Gastrocnemius medialis (tissue), 4 donors: ENCODE measurements around the gene TSKS. TPM values are rescaled to one million over a fixed set of nuclear protein-coding genes. Genes with fewer than 3 reads are reported as not detected.

Experiments
- ATAC-seq, 2 donors: fragments of 150-250 bp; one replicate each; pipeline ENCODE4 v1.9.1; 2016
- DNase-seq, 2 donors: peaks; one replicate each; pipeline ENCODE4 v3.0.0-alpha.2; 2019
- H3K27ac ChIP-seq, 4 donors: fragments of 200-600 bp; sonication (generic); 1 replicate in 1 of 4; 2 replicates in 3 of 4; pipeline ENCODE4 v1.5.1; 2016 to 2018; ENCODE audit warnings: mild to moderate bottlenecking in 2 of 4, moderate library complexity in 1 of 4
- H3K27me3 ChIP-seq, 3 donors: fragments of 200-600 bp; sonication (generic) in 2 of 3; 1 replicate in 1 of 3; 2 replicates in 2 of 3; pipeline versions ENCODE4 v1.5.1 to v1.6.0; 2016 to 2019; ENCODE audit warnings: mild to moderate bottlenecking in 1 of 3, moderate library complexity in 1 of 3
- H3K36me3 ChIP-seq, 2 donors: fragments of 200-600 bp; sonication (generic) in 1 of 2; one replicate each; pipeline ENCODE4 v1.5.1; 2017 to 2018
- H3K4me1 ChIP-seq, 2 donors: fragments of 200-600 bp; sonication (generic) in 1 of 2; one replicate each; pipeline ENCODE4 v1.5.1; 2016 to 2017; ENCODE audit warnings: mild to moderate bottlenecking in 2 of 2
- H3K4me3 ChIP-seq, 4 donors: fragments of 200-600 bp; sonication (generic) in 3 of 4; 1 replicate in 1 of 4; 2 replicates in 3 of 4; pipeline ENCODE4 v1.5.1; 2016 to 2019; ENCODE audit warnings: mild to moderate bottlenecking in 2 of 4
- H3K9me3 ChIP-seq, 3 donors: fragments of 200-600 bp; sonication (generic) in 2 of 3; 1 replicate in 1 of 3; 2 replicates in 2 of 3; pipeline ENCODE4 v1.5.1; 2016 to 2019
- POLR2A ChIP-seq, 2 donors: fragments of 450-650 bp; IDR thresholded peaks; one replicate each; pipeline ENCODE4 v1.6.1; 2017; ENCODE audit warnings: antibody characterized with exemption in 2 of 2, mild to moderate bottlenecking in 2 of 2, moderate library complexity in 2 of 2
- in situ Hi-C, 4 donors: fragments of 200-750 bp; cut with MboI; loops; one replicate each; pipeline versions ENCODE4 v1.15.0 to v1.8.0; 2017; ENCODE audit warnings: low sequenced_read_pairs in 4 of 4
- intact Hi-C: fragments of 100-400 bp; cut with DNase I; formaldehyde crosslinking; loops from one replicate; pipeline ENCODE4 v1.15.1; 2023; ENCODE audit warnings: low total_unique reads
- total RNA-seq, 4 donors: library from RNA; depleted of rRNA; stranded (reverse); fragments of >200 nt; gene quantifications; one replicate each; pipeline versions ENCODE4 v1.1.0 to v1.2.3, GENCODE V29; 2016
- TF ChIP-seq, protein P1 (sequence below), 5 experiments: fragments of 450-650 bp in 3 of 5; fragments of 200-600 bp in 2 of 5; sonication (generic) in 2 of 5; IDR thresholded peaks in 4 of 5; conservative IDR thresholded peaks in 1 of 5; 1 replicate in 4 of 5; 2 replicates in 1 of 5; pipeline ENCODE4 v1.5.1; 2016 to 2019; ENCODE audit warnings: antibody characterized with exemption in 5 of 5, mild to moderate bottlenecking in 3 of 5, moderate library complexity in 3 of 5

Gene TSKS
- total RNA-seq, 4 donors from 2014 or later, result 0.13 to 0.16 TPM; not detected in 2

GRCh38 chr19:49767967-49768581 is 5.0 kb upstream of the TSKS start:
- Histone ChIP-seq H3K36me3 (no peaks in the 10 kb centered on the region), H3K9me3 (no peaks in the 10 kb centered on the region), H3K4me3 (peak overlapping the region; percentile 64 to 99 (median 92)), H3K27me3 (no peaks in the 10 kb centered on the region), H3K4me1 (peaks cover 19 to 22% of the 10 kb centered on the region in 2 donors), H3K27ac (peak overlapping the region; percentile 84 to 96 (median 92))
- DNase-seq, result no peak
- intact Hi-C loops, result loop anchor here (2.0 to 10.0 kb wide), 4 partner anchors 51 to 1993 kb away; partner anchors contain the start of genes CLDND2, ETFB and SELENOW
- in situ Hi-C loops, result no loop called here
- no peak for ATAC-seq
- no peak for TF ChIP-seq POLR2A (IDR thresholded peaks at IDR 0.05)
- TF ChIP-seq, protein P1, sequence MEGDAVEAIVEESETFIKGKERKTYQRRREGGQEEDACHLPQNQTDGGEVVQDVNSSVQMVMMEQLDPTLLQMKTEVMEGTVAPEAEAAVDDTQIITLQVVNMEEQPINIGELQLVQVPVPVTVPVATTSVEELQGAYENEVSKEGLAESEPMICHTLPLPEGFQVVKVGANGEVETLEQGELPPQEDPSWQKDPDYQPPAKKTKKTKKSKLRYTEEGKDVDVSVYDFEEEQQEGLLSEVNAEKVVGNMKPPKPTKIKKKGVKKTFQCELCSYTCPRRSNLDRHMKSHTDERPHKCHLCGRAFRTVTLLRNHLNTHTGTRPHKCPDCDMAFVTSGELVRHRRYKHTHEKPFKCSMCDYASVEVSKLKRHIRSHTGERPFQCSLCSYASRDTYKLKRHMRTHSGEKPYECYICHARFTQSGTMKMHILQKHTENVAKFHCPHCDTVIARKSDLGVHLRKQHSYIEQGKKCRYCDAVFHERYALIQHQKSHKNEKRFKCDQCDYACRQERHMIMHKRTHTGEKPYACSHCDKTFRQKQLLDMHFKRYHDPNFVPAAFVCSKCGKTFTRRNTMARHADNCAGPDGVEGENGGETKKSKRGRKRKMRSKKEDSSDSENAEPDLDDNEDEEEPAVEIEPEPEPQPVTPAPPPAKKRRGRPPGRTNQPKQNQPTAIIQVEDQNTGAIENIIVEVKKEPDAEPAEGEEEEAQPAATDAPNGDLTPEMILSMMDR (IDR thresholded peaks at IDR 0.05 in 4 of 5, conservative IDR thresholded peaks at IDR 0.05 in 1 of 5), result no peak

DNA sequence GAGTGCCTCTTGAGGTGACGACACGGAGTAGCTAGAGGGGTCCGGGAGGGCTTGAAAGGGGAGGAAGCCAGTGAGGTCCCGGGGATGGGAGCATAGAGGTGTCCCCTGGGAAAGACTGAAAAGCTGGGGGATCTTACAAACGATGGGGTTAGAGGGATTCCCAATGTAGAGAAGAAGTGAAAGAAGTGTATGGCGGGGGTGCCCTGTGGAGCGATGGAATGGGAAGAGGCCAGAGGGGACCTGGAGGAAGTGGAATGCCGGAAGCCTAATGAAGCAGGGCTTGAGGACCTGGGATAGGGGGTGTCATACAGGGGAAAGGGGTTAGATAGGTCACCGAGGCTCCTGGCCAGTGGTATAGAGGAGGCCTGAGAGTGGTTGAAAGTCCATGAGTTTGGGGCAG is 4.3 kb upstream of the TSKS start:
- intact Hi-C loops (loop anchor here (2.0 to 10.0 kb wide), 4 partner anchors 50 to 1993 kb away; partner anchors contain the start of genes CLDND2, ETFB and SELENOW), in situ Hi-C loops (no loop called here)
- Histone ChIP-seq H3K9me3 (no peaks in the 10 kb centered on the region), H3K36me3 (no peaks in the 10 kb centered on the region), H3K27ac (peak overlapping the region; percentile 84 to 96 (median 92)), H3K4me3 (peak overlapping the region; percentile 64 to 99 (median 92)), H3K27me3 (no peaks in the 10 kb centered on the region), H3K4me1 (peaks cover 19 to 22% of the 10 kb centered on the region in 2 donors)
- DNase-seq (no peak), ATAC-seq (no peak)
- TF ChIP-seq POLR2A (IDR thresholded peaks at IDR 0.05), result no peak
- TF ChIP-seq, protein P1 (IDR thresholded peaks at IDR 0.05 in 4 of 5, conservative IDR thresholded peaks at IDR 0.05 in 1 of 5), result no peak

- Histone ChIP-seq H3K4me1 (peaks cover 19 to 22% of the 10 kb centered on the region in 2 donors), H3K9me3 (no peaks in the 10 kb centered on the region), H3K27me3 (no peaks in the 10 kb centered on the region), H3K27ac (peak within 1 kb of the TSS; percentile 91 to 98 (median 97)), H3K4me3 (peak within 1 kb of the TSS; percentile 64 to 99 (median 92)), H3K36me3 (no peaks in the 10 kb centered on the region)
- ATAC-seq (peak in 1 of 2 donors; percentile 1), DNase-seq (no peak)
- peak; percentile 37 to 64 for TF ChIP-seq POLR2A (IDR thresholded peaks at IDR 0.05)
- TF ChIP-seq, protein P1 (IDR thresholded peaks at IDR 0.05 in 4 of 5, conservative IDR thresholded peaks at IDR 0.05 in 1 of 5), result no peak
- intact Hi-C loops (loop anchor here (1.0 to 10.0 kb wide), 8 partner anchors 42 to 1992 kb away; partner anchors contain the start of genes AKT1S1, ALDH16A1, CLDND2 and ETFB), in situ Hi-C loops (no loop called here)
These were observed 3.8 kb upstream of the TSKS start, which contains the start of gene AP2A1 for GRCh38 chr19:49766930-49767299. TSS of gene AP2A1 (plus strand) at chr19:49767001. CDS start at chr19:49767134, 133 bp downstream.

DNA sequence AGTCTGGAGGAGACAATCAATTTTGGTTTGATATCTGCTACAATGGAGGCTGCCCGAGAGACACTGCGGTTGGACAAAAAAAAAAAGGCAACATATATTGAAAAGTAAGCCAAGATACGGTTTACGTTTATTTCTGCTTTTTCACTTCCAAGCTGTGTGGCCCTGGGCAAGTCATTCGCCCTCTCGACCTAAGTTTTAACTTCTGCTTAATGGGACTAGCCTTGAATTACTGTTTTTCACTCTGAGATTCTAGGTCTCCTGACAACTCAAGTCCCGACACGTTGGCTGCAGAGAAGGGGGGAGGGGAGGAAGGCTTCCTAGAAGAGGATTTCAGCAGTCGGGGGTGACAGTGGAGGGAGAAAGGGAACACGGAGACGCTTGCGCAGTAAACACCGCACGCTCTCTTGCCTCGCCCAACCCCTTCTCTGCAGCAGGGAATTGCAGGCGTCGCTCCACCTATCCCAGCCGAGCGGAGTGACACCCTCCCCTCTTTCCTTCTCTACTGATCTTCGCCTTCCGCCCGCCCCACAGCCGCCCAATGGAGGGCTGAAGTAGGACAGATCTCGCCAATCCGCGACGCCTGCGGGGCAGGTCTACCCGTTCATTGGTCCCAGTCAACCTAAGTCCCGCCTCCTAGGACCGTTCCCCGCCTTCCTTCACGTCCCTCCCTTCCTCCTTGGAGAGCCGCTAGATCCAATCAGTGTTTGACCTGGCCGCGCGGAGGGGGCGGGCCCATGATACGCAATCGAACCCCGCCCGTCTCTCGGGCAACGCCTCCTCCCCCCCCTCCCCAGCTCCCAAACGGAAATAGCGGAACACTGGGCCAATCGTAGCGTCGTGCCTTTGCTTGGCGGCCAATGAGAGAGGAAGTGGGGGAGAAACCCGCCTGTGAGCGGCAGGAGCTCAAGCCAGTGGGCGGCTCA is 3.2 kb upstream of the TSKS start:
- peak; percentile 100 for DNase-seq
- H3K27ac ChIP-seq, result peak overlapping the region; percentile 91 to 98 (median 96)
- peak; percentile 87 to 92 for ATAC-seq
- no peaks in the 10 kb centered on the region for H3K9me3 ChIP-seq
- in situ Hi-C loops (no loop called here), intact Hi-C loops (loop anchor here (1.0 to 10.0 kb wide), 8 partner anchors 43 to 1991 kb away; partner anchors contain the start of genes AKT1S1, ALDH16A1, CLDND2 and ETFB)
- H3K27me3 ChIP-seq, result no peaks in the 10 kb centered on the region
- peak overlapping the region; percentile 48 to 97 (median 74) for H3K4me3 ChIP-seq
- peak; percentile 71 to 75 for TF ChIP-seq POLR2A (IDR thresholded peaks at IDR 0.05)
- TF ChIP-seq, protein P1 (IDR thresholded peaks at IDR 0.05 in 4 of 5, conservative IDR thresholded peaks at IDR 0.05 in 1 of 5), result no peak
- no peaks in the 10 kb centered on the region for H3K36me3 ChIP-seq
- peaks cover 19 to 22% of the 10 kb centered on the region in 2 donors for H3K4me1 ChIP-seq
